ENCODE measurements around the gene PTH2.
A peak's percentile ranks its signal among the peaks of the same experiment; 100 is the strongest.

PTH2 gene

DNA sequence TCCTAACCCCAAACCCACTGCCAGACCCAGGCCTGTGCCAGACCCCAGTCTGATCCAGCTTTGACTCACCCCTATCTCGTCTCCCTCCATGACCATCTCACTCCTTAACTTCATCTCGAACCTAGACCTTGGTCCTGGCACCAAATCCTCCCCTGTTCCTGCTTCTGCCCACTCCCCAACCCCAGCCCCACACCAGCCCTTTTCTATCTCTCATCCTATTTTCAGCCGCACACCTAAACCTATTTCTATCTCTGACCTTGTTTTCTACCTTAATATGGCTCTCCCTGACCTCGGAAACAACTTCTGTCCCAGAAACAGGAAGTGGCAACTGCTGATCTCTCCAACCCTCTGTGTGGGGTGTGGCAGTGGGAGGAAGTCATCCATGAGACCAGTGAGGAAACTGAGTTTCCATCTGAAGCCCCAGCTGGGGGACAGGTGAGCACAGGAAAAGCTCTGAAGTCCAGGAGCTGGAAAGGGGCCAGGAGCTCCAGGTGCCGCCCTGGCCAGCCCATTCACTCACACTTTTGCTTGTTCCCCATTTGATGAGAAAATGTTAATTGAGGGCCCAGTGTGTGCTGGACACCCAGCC, 13.7 kb downstream of the PTH2 start:
- DNase-seq (ENCODE audit: low spot score): no peak

DNA sequence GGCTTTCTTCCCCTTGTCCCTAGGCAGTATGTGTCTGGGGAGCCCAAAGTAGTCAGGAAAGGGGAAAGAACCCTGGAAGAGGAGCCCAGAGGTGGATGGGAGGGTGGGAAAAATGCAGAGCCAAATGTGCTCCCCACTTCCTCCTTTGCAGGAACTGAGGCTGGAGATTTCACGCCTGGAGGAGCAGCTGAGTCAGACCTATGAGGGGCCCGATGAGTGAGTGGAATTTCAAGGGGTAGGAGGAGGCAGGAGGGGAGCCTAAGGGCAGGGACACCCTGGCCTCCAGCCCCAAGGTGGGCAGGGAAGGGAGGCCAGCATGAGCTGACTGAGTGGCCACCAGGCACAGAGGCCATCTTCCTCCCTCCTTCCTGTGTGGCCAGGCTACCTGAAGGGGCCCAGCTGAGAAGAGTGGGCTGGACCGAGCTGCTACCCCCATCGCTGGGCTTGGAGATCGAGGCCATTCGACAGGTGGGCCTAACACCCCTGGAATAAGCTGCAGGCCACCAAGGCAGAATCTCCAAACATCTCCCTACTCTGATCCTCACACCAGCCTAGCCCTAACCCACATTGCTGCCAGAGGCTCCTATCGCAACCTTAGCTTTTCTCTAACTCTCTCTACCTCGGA, 14.3 kb downstream of the PTH2 start:
- no peak for DNase-seq (ENCODE audit: low spot score)

DNA sequence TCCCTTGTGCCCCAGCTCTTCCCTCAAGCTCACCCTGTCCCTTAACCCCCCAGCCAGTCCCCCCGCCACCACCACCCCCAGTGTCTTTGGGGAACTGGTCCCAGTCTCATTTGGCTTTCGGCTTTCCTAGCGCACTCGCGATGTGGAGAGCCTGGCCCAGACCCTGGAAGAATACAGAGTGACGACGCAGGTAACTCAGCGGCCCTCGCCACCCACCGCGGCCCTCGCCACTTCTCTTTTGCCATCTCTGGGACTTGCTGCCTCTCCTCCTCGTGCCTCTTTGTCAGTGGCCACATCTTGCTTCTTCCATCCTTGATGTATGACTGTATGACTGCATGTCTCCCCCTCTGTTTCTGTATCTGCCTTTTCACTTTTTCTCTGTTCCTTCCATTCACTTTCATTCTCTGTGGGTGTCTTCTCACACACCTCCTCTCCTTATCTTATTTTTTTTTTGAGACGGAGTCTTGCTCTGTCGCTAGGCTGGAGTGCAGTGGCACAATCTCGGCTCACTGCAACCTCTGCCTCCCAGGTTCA, 15.7 kb downstream of the PTH2 start:
- no peak for DNase-seq (ENCODE audit: low spot score)

DNA sequence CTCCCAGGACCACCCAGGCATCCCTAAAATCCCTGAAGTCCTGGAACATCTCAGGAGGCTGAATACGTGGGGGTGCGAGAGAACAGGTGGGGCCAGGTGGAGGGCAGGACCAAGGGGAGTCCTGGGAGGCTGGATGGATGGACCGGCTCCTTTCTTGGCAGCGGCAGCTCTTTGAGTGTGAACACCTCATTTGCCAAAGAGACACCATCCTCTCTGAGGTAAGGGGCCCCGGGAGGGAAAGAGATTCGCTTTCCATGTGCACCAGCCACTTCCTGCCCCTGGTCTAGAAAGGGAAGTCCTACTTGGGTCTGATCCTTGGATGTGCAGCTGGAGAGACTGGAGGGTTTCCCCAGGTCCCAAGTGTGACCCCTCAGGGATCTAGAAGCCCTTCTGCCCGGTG, 16.2 kb downstream of the PTH2 start:
- no peak for DNase-seq (ENCODE audit: low spot score)

DNA sequence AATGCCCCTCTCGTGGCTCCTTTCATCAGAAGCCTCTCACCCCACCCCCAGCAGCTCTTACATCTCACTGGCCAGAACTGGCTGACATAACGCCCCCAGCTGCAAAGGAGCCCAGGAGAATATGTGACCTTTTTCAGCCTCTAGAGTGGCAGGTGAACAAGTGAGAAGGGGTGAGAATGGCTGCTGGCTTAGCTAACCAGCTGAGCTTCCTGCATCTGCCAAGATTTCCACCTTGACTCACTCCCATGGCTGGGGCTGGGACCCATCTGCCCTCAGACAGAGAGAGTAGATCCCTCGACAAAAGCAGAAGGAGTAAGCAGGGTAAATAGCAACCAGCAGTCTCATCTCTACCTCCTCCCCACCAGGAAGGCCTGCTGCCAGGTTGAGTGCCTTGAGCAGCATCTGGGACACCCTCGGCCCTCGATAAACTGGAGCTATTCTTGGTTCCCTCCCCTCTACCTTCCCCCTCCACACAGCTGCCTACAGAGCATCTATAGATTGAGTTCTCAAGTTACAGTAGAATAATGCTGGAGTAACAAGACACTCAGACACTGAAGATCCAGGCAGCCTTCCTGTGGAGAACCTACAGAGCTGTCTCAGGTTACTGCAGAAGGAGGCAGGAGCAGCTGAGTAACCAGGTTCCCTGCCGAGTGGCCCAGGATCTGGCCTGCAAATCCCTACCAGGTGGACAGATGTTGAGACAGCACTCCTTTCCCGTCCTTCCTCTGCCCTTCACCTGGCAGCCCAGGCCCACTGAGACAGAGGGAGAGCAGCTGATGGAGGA, 19.6 kb downstream of the PTH2 start:
- DNase-seq (ENCODE audit: low spot score): no peak

DNA sequence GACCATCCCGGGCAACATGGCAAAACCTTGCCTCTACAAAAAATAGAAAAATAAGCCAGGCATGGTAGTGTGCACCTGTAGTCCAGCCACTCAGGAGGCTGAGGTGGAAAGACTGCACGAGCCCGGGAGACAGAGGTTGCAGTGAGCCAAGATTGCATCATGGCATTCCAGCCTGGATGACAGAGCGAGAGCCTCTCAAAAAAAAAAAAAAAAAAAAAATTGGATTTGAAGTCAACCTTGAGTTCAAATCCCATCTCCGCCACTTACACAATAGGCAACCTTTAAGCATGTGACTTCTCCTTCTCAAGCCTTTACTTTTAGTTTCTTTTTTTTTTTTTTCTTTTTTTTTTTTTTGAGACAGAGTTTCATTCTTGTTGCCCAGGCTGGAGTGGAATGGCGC, 23.2 kb downstream of the PTH2 start:
- DNase-seq (ENCODE audit: low spot score): no peak

DNA sequence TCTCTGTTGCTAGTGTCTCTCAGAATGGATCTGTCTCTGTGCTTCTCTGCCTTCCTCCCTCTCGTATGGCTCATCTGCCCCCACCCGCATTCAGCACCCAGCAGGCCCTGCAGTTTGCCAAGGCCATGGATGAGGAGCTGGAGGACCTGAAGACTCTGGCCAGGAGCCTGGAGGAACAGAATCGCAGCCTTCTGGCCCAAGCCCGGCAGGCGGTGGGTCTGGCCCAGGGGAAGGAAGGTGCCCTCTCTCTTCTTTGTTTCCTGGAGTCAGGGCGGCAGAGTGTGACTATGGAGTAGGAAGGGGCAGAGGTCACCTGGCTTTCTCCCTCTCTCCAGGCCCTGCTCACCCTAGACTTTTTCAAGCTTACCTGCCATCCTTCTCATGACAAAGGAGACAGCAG, 24.3 kb downstream of the PTH2 start:
- DNase-seq (ENCODE audit: low spot score): no peak

DNA sequence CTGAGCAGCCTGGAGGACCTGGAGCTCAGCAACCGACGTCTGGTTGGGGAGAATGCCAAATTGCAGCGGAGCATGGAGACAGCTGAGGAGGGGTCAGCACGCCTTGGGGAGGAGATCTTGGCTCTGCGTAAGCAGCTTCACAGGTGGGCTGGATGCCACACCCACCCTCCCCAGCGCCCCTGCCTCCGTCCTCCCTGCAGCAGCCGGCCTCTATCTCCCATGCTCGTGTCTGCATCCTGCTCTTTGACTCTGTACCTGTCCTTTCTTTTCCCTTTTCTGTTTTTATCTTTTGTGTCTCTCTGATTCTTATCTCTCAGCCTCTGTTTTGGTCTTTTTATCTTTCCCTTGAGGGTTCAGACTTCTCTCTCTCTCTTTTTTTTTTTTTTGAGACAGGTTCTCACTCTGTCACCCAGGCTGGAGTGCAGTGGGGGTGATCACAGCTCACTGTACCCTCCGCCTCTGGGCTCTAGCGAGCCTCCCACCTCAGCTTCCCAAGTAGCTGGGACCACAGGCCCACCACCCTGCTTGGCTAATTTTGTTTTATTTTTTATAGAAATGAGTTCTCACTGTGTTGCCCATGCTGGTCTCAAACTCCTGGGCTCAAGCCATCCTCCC, 25.1 kb downstream of the PTH2 start:
- no peak for DNase-seq (ENCODE audit: low spot score)

DNA sequence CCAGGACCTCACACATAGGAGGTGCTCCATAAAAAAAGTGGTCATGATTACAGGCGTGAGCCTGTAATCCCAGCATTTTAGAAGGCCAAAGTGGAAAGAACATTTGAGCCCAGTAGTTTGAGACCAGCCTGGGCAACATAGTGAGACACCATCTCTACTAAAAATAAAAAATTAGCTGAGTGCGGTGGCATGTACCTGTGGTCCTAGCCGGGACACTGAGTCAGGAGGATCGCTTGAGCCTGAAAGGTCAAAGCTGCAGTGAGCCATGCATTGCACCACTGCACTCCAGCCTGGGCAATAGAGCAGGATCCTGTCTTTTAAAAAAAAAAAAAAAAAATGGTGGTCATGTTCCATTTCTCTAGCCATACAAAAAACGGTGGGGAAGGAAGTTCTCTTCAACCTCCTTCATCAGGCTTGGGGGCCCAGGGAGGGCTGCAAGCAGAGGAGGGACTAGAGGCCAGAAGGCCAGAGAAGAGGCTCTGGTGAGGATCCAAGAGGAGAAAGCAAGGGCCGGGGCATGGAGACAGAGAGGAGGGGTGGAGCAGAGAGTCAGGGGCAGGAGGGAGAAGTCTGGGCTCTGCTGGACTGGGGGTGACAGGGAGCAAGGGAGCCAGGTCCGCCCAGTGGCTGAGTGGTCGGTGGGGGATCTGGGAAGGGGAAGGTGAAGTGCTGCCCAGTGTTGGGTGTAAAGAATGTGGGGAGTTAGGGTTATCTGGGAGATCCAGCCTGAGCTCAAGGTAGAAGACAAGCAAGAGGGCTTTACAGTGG, 26.3 kb downstream of the PTH2 start:
- no peak for DNase-seq (ENCODE audit: low spot score)

DNA sequence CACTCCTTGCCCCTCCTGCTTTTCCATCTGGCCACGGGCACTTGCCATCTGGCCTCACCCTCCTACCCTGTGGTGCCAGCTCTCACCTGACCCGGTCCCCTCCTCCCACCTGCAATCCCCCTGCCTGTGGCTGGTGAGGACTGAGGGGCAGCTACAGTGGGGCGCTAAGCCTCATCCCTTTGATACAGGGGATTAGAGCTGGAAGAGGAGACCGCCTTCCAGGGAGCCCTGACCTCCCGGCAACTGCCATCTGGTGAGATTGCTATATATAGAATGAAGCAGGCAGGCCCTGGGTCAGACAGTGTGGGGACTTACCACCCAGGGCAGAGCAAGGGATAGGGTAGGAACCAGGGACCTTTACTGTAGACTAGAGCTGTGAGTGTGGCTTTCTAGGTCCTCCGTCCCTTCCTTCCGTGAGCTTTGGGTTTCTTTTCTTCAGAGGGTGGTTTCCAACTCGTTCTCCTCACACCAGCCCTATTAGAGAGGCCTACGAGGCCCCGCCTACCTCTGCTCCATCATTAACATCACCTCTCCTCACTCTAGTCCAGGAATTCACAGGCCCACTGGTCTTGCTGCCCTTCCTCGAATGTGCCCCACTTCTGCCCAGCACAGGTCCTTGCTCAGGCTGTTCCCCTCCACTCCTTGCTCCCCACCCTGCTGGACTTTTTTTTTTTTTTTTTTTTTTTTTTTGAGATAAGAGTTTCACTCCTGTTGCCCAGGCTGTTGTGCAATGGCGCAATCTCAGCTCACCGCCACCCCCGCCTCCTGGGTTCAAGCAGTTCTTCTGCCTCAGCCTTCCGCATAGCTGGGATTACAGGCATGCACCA, 27.4 kb downstream of the PTH2 start:
- DNase-seq (ENCODE audit: low spot score): no peak

DNA sequence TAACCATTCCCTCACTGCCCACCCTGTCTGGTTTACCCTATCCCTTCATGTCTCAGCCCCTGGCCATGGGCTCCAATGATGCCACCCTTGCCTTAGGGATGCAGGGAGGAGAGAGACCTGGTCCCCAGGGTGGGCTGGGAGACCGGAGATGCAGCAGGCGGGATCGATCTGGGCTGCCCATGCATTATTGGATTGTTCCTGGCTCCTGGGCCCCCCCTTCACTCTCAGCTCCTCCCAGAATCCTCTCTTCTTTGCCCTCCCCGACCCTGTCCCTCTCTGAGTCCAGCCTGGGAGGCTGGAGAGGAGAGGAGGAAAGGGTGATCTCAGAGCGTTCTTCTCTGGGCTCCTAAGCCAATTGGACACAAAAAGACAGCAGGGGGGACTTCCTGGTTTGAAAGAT, 29.4 kb downstream of the PTH2 start:
- no peak for DNase-seq (ENCODE audit: low spot score)

DNA sequence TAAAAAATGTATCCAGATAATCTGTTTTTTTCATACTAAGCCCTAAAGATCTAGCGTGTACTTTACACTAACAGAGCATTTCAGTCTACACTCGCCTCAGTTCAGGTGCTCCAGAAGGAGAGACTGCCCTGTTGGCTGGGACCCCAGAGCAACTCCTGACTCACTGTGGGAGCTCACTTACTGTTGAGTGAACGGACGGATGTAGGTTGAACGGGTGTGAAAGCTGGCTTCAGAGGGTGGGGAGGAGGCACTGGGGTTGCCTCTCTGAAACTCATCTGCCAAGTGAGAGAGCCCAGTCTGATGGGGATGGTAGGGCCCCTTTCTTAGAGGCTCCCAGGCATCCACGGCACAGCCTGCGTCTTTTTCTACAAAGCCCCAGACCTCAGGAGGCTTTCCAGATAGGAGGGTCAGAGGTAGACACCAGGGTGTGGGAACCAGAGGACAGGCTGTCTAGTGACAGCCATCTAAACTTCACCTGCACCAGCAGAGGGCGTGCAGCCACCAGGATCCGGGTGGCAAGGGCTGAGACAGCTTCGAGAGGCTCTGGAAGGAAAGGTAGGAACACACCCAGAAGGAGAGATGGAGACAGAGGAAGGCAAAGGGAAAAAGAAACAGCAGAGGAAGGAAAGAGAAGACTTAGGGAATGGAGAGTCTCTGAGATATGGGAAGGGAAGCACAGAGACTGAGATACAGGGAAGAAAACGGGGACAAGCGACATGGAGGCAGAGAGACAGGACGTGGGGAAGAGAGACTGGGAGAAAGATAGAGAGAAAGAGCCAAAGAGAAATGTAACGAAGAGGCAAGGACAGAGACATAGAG, 31.5 kb downstream of the PTH2 start:
- DNase-seq (ENCODE audit: low spot score): peak; percentile 76

DNA sequence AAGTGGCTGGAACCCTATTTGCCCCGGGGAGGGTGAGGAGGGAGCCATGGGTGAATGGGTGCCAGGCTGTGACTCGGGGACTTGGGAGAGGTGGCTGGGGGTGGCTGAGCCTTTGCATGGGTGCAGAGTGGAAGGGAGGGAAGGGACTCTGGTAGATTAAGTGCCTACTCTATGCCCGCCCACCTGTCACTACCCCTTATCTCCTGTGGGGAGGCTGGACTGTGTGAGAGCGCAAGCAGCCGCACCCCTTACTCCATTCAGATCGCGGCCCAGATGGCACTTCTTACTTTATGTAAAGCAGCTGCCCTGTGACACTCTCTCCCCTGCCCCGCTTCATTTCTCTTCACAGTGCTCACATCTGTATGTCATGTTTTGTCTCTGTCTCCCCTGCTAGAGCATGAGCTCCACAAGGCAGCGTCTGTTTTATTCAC, 32.3 kb downstream of the PTH2 start:
- DNase-seq (ENCODE audit: low spot score): no peak

DNA sequence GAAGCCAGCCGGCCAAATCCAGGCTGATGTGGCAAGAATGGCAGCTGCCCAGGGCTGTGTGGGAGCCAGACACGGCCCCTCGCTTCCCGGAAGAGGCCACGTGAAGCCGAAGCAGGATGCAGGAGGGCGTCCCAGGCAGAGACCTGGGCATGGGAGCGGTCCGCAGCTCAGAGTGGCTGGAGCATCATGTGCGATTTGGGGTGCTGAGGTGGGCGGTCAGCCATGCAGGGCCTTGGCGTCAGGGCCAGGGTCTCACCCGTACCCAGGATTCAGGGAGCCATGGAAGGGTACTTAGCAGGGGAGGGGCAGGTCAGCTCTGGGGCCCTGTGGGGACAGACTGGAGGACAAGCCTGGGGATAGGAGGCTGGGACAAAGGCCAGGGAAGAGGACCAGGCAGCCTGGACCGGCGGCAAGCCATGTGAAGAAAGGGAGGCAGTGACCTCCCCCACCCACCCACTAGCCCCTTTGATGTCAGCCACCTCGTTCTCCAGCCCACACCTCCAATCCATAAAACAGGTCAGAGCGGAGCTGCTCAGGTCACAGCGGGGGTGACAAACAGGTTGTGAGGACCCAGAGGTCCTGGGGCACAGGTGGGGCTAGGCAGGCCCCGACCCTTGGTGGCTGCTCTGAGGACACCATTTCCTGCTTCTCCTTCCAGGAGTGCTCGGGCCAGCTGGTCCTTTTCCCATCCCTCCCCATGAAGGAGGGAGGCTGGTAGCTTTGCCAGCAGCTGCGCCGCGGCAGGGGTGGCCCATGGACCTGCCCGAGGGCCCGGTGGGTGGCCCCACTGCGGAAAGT, 32.9 kb downstream of the PTH2 start:
- no peak for DNase-seq (ENCODE audit: low spot score)

DNA sequence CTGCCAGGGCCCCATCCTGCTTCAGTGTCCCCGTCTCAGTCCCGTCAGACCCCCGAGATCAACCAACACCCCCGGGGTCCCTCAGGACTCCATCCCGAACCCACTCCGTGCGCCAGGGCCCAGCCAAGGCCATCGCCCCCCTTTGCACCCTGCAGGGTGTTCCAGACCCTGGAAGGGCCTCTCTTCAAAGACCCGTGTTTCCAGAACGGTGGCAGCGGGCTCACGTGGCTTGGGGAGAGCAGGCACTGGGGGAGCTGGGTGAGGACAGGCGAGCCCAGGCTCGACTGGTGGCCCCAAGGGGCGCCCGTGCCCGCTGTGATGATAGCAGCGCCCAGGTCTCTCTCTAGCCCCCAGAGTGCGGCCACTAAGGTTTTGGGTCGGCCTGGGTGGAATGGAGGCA, 33.8 kb downstream of the PTH2 start:
- DNase-seq (ENCODE audit: low spot score): no peak

DNA sequence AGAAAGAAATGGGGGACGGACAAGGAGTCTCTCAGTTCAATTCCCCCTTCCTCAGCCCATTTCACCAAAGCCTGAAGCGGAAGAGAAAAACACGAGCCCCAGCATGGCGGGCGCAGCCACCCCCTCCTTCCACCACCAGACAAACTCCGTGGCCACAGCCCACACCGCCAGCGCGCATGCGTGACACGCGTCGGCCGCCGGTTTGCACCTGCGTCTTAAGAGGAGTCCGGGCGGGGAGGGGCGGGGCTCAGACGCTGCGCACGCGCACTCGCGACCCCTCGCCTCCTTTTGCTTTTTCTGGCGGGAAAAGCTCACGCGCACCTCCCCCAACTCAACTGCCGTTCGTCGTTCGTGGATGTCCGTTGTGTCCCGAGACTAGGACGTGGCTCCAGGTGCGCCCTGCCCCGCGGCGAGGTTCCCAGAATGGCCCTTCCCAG, 35.3 kb downstream of the PTH2 start, which contains the start of gene KASH5:
Gene KASH5 (plus strand): TSS at position 314 of the 437 bp plus-strand sequence. CDS start 2,635 bp downstream, outside the sequence.
- DNase-seq (ENCODE audit: low spot score): peak; percentile 68

DNA sequence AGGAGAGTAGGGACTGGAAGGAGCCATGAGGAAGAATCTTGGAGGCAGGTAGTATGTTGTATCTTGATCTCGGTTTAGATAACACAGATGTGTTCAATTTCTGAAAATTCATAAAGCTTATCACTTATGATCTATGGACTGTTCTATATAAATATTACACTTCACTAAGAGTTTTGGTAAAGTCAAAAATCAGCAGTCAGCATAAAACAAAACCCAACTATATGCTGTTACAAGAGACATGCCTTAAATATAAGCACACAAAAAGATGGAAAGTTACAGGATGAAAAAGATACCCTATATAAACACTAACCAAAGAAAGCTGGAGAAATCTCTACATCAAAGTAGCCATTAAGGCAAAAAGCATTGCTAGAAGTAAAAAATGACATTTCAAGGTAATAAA, 39.6 kb downstream of the PTH2 start:
- DNase-seq (ENCODE audit: low spot score): no peak

DNA sequence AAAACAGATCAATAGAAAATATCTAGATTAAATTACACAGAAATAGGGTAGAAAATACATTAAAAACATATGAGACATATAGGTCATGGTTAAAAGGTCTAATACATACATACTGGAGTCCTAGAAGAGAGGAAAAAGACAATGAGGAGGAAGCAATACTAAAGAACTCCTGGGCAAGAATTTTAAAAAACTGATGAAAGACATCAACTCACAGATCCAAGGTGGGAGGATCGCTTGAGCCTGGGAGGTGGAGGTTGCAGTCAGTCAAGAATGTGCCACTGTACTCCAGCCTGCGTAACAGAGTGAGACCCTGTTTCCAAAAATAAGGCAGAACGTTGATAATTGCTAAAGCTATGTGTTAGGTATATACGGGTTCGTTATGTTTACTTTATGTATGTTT, 40.6 kb downstream of the PTH2 start:
- DNase-seq (ENCODE audit: low spot score): no peak

DNA sequence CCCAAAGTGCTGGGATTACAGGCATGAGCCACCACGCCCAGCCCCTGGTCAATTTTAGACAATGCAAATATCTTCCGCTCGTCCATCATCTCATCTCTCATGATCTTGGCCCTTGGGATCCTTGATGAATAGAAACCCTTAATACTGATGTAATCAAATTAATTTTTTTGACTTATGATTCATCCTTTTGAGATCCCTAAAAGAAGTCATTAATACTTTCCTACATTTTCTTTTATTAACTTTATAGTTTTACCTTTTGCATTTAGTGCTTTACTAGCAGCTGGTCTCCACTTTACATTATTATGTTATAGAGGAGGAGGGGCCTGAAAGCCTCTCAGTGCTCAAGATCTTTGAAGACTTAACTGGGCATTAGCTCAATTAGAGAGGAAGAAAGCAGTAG, 42.9 kb downstream of the PTH2 start:
- DNase-seq (ENCODE audit: low spot score): no peak
